Activated gamma-delta T cell treated with Interleukin-2 at 50 U/mL for 16 hours (primary cell): Measurements from ENCODE around the gene ACO1.
A peak's percentile ranks its signal among the peaks of the same experiment; 100 is the strongest.
"Not testable (repeated sequence)": the region's sequence is repeated elsewhere in the genome, so short reads cannot be mapped to it uniquely, and the experiment has no call there.

Experiments
- DNase-seq: peaks from one replicate; pipeline ENCODE4 v3.0.0-alpha.2; 2020

The ACO1 gene

DNA sequence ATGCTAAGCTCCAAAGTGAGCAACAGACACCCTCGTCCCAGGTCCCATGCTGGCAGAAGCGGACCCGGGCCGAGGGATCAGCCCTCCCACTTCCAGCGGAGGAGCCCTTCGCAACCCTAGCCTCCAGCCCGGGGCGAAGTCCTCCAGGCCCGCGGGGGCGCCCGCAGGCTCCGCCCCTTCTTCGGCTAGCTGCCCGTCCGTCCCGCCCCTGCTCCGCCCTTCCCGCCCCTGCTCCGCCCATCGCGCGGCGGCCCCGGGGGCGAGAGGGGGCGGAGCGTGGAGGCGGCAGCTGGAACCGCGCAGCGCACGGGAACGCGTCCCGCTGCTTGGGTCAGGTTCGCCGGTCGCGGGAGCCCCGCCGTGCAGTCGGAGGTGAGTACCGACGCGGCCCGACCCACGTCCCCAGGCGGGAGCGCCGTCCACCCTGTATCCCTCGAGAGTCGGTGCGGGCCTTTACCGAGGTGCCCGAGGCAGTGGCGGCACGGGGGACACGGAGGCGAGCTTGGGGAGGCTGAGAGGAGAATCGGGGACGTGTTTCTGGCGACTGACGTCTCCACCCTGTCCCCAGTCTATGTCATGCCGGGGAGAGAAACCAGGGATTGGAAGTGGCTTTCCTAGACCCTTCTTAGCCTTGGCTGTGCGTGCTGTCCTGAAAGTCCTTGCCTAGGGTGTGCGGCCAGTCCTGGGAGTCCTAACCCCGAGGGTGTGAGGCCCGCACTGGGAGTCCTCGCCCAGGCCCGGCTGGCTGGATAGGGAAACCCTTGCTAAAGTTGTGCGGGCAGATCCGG is at the start of gene ACO1:
TSS of gene ACO1 (plus strand) at position 280 of the 788 bp plus-strand sequence. CDS start 20,864 bp downstream, outside the sequence.
- DNase-seq = peak; percentile 87

DNA sequence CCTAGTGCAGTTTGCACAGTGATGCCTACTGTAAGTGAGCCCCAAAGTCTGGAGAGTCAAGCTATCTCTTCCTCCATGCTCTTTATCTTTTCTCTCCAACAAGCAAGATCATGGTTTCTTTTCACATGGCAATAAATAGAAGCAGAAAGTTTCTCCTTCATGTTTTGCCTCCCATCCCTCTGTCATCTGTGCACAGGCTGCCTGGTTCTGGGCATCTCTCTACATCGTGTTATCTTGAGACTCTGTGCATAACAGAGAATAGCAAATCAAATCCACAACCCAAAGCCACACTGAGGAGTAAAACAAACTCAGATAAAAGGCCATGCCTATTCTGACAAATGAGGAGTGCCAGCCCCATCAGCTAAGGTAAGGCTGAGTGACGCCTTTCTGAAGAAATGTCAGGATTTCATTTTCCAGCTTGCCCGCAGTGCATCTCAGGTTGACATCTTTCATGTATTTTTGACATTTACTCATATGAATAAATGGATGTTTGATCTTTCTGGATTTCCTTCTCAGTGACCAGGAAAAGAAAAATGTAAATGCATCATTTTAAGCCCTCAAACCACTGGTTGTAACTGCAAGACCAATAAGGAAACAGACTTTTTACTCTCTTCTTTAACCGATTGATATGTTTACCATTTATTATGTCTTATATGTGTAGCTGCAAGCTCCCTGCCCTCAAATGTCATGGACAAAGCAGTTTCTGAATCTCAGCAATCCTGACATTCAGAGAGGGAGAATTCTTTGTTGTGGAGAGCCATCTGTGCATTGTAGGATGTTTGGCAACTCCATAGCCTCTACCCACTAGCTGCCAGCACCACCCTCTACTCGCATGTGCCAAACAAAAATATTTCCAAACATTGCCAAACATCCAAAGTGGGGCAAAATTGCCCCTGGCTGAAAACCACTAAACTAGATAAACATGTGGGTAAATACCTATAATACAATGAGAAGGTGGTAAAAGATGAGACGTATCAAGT is 49.2 kb upstream of the ACO1 start:
- DNase-seq = no peak

DNA sequence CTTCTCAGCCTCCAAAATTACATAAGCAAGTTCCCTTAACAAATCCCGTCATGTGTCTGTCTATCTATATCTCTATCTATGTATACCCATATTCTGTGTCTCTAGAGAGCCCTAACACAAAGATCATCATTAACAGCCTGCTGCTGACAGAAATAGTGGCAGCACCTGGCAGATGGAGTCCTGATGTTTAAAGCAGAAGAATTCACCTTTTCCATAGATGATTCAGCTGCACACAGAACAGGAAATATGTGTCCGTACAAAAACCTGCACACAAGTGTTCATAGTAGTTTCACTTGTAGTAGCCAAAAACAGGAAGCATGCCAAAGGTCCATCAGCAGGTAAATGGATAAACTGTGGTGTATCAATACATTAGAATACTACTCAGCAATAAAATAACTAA is 45.0 kb upstream of the ACO1 start:
- no peak for DNase-seq

DNA sequence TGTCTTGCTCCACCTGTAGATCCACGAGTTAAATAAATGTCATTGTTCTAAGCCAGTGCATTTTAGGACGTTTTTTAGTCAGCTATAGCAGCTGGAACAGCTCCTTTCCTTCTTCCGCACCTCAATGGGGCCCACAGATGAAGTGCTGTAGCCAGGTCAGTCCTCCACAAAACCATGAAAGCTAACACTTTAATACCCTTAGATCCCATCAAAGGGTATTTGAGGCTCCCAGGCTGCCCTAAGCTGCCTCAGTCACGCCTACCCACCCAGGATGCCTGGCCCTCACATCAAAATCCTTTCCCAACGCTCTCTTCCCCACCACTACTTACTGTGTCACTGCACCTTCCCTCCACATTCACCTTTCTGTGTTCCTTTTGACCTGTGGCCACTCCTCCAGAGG is 44.1 kb upstream of the ACO1 start:
- DNase-seq = no peak

DNA sequence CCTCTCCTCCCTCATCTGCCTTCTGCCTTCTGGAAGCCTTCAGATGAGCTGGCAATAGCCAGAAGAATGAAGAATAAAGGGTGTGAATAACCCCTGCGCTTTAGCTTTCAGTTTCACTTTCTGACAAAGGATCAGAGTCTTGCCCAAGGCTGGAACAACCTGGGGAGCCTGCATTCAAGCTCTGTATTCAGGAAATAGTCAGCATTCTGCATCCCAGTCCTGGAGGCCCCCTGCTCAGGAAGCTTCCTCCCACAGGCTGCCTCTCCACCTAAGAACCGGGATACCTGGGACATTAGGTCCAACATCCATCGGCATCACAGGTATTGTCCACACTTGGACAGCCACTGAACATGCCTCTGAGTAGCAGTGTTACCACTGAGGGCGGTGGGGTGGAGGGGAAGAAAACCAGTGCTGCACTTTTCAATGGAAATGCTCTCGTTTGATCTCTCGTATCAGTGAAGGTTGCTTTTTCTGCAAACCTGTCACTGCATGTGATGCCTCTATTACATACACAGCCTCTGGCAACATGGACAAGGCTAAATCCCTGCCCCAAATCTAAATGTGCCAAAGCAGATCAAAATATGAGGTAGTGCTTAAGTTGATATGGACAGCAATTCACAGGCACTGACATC is 39.8 kb upstream of the ACO1 start:
- DNase-seq = no peak

DNA sequence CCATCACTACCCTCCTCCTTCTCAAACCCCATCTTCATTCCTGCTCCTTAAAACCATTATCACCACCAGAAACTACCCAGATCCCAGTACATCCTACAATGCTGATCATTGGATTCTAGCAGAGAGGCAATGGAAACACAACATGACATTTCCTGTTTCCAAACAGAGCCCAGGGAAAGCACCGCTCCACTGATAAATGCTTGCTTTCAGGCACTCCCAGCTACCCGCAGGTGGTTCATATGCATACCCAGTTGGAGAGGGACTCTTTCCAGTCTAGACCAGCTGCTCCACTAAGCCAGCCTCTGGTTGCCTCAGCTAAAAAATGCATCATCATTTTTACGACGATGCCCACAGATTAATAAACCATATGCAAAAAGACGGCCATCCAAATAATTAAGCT is 39.2 kb upstream of the ACO1 start:
- no peak for DNase-seq

DNA sequence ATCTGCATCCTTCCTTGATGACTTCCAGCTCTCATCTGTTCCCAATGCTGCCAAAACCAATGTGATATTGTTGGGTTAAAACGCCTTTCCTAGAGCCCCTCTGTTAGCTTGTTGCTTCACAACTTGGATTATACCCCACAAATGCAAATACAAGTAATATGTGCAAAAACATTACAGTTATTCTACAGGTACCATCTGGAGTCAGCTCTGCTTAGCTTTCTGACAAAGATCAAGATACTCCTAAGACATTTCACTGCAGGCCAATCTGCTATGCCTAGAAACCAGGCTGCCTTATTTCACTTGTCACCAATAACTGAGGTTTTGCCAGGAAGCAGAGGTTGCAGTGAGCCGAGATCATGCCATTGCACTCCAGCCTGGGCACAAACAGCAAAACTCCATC is 36.9 kb upstream of the ACO1 start:
- no peak for DNase-seq

DNA sequence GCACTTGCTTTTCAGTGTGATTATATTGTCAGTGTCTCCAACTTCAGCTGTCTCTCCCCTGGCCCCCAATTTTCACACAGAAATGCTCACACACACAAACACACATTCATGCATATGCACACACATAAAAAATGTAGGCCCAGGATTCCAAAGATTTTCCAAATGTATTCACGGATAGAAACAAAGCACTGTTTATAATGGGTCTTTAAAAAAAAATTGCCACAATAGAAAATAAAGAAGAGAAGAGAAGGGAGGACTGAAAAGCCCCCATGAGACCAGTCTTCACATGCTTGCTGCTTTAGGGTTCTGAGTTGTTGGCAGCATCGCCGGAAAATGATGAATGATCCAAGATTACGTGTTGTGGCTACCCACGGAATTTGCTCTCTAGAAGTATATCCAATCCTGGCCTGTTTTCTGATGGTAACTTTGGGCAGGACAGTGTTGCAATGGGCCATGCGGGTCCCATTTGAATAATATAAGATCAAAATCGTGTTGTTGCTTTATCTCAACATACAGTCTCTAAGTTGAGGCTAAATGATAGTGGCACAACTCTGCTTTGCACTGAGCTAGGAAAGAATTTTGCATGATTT is 36.2 kb upstream of the ACO1 start:
- no peak for DNase-seq

DNA sequence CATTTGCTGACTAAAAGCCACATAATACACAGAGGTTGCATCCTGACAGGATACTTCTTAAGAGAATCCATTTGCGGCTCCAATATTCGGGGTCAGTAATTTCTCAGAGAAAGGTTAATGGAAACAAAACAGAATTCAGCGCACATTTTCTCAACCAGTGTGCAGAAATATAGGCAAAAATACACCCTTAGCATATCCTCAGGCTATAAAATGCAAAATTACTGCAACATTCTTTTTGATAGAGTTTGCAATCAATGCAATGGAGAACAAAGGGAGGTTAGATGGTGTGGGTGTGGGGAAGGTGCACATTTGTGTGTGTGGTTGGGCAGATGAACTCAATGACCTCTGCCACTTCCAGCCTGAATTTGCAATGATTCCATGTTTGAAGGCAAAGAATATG is 35.4 kb upstream of the ACO1 start:
- DNase-seq = no peak

DNA sequence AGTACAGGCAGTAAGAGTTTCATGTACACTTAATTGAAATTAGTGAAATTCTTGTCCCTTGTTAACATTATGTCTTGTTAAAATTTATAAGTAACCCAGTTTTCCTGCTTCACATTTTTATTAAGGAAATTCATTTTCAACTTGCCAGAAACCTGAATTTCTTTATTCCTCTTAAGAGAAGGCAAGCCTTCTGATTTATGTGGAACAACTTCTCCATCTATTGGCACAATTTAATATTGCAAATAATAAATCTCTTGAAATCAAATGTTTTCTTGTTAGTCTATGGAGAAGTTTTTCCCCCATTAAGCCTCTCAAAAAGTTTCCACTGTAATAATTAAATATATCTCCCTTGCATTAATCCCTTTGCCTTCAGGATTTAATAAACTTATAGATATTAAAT is 33.8 kb upstream of the ACO1 start:
- no peak for DNase-seq

DNA sequence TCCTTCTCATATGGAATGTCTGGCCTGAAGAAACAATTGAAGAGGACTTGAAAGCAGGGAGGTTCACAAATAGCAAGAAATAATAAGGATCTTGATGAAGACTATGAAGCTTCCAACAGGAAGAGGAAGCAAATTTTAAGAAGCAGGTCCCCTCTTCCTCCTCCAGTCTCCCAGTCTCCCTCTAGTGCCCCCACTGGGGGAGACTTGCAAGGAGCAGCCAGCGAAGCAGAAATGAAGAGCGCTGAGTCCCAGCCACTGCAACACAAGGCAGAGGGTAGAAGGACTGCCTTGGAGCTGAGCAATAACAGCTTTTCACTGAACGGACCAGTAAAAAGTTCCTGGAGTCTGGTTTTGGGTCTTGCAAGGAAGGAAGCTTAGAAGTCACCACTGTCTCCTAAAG is 32.6 kb upstream of the ACO1 start:
- DNase-seq = no peak

DNA sequence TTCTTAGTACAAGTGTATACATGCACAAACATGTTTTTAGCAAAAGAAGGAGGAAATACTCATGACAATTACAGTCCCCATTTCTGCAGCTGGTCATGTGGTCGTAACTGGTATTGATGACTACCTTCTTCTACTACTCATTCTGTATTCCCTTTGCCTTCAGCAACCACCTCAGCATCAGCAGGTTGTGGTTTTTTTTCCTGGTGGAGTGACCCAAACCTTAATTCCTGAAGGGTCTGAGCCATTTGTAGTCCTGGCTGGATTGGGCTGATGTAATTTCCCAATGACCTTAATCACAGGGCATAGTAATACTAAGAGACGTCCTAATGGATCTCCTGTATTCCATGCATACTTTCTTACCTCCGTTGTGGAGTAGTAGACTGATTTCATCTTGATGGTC is 31.0 kb upstream of the ACO1 start:
- DNase-seq = not testable (repeated sequence)

DNA sequence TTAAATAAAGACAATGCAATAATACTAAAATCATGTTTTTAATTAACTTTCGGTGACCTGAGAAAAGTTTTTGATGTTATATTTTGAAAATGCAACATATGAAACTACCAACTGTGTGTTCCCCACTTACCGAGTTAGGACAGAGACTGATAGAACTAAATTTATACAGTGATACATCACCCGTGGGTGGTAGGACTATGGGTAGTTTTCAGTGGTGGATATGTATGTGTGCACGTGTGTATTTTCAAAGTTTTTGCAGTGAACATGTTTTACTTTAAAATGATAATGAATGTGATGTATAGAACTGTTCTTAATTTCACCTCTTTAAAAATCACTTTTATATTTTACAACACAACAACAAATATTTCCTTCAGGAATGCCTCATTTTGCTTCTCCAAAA is 25.0 kb upstream of the ACO1 start:
- no peak for DNase-seq

DNA sequence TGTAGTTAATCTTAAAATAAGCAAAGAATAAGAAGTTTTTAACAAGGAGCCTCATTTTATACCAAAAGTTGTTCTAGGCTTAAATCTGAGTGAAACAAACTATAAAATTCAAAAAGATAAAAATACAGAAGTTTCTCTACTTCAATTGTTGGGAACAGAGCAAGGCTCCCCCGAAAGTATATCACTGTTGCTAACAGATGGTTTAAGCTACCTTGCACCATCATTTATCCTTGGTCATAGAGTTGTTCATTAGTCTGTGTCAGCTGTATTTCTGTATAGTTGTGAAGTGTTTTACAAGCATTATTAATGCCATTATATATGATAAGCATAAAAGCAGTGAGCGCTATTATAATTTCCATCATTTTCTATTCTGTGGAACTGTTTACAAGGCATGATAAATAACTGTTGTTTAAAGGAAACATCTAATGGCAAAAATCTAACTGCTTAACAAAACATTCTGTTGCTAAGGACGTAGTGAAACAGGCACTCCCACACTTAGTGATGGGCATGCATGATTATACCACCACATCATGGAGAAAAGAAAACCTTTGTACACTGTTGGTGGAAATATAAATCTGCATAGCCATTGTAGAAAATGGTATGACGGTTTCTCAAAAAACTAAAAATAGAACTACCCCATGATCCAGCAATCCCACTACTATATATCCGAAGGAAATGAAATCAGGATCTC is 23.3 kb upstream of the ACO1 start:
- DNase-seq = no peak

DNA sequence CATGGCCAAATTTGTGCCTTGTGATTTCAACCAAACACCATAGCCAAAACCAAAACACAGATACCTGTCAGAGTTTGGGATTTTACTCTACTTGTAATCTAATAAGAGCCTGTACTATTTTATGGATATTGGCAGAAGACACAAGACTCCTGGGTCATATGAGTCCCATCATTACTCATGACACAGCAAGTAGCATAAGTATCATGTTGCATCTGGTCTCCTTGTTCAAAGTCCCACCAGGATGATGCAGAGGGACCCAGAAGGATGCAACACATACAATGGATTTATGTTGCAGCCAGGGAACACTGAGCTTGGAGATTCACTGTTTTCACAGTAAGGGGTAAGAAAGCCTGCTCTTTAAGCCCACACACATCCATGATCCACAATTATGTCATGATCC is 13.2 kb upstream of the ACO1 start:
- DNase-seq = no peak

DNA sequence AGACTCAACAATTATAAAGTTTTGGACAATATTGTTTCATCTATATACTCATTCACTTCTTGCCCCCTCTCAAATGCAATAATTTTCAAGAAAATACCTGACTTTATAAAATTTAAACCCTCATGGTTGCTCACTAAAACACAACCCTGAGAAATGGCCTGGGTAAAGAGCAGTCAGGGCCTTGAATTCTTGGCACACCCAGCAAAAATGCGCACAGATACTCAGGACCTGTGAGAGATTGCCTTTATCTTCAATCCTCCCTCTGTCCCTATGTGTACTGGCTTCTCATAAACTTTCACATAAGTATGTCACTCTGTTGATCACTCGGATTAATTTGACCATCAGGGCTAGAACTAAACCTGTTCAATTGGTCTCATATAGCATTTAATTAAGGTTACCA is 12.8 kb upstream of the ACO1 start:
- no peak for DNase-seq

DNA sequence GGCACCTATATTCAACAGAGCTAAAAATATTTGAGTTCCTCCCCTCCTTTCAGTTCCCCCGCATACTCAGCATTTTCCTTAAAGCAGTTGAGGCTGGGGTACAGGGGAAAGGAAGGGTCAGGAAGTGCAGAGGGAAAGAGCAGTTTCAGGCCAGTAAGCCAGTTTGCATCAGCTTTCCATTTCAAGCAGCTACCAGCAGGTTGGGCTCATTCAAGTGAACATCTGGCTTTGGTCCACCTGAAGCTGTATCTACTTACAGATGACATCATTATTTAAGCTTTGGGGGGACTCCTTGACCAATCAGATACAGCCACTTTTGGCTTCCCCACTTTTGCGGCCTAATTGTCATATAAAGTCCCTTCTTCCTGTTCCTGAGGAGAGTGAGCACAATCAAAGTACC is 8.2 kb upstream of the ACO1 start:
- no peak for DNase-seq

DNA sequence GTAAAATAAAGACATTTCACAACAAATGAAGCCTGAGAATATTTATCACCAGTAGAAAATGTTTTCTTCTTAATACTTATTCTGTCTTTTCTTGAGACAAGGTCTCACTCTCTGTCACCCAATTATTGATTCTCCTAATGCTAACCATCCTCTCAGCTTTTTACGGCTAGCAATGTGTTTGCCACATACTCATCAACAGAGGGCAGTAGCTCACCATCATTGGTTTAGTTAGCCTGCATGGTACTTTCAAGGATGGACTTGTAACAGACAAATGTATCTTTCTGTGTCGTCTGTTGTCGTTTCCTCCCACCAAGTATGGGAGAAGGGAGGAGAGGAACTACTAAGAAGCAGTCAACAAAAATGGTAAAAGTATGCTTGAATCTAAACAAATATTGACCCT is 5.9 kb upstream of the ACO1 start:
- DNase-seq = peak; percentile 22

DNA sequence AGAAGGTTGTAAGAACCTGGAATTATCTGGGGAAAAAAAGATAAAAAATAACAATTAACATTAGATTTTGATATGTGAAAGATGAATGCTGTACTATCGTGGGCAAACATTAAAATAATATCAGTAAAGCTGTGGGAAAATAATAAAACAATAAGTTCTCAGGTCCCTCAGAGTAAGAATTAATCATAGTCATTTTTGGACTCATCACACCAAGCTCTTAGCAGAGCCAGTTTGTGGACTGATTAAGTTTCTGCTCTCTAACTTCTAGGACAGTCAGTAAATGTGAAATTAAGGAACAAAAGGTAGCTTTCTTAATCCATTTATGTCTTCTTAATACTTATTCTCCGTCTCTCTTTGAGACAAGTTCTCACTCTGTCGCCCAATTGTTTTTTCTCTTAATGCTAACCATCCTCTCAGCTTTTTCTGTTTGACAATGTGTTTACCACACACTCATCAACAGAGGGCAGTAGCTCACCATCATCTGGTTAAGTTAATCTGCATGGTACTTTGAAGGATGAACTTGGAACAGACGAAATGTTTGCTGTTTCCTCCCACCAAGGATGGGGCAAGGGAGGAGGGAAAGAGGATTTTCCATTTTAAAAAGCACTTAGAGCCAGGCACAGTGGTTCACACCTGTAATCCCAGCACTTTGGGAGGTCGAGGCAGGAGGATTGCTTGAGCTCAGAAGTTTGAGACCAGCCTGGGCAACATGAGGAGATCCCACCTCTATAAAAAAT is 5.3 kb upstream of the ACO1 start:
- peak; percentile 56 for DNase-seq

DNA sequence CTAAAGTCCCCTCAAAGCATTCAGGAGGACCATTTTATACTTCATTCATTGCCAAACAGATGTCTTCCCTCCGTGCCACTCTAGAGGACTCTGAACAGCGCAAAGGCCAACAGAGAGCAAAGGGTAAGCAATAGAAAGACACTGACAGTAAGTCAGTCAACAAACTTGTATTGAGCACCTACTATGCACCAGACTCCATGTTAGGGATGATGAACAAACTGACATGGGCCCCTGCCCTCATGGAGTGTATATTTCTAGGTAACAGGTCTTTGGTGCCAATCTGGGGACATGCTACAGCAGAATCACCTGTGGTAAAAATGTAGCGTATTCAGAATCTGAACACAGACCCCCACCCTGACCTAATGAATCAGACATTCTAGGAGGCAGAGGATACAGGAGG is 3.5 kb upstream of the ACO1 start:
- no peak for DNase-seq

DNA sequence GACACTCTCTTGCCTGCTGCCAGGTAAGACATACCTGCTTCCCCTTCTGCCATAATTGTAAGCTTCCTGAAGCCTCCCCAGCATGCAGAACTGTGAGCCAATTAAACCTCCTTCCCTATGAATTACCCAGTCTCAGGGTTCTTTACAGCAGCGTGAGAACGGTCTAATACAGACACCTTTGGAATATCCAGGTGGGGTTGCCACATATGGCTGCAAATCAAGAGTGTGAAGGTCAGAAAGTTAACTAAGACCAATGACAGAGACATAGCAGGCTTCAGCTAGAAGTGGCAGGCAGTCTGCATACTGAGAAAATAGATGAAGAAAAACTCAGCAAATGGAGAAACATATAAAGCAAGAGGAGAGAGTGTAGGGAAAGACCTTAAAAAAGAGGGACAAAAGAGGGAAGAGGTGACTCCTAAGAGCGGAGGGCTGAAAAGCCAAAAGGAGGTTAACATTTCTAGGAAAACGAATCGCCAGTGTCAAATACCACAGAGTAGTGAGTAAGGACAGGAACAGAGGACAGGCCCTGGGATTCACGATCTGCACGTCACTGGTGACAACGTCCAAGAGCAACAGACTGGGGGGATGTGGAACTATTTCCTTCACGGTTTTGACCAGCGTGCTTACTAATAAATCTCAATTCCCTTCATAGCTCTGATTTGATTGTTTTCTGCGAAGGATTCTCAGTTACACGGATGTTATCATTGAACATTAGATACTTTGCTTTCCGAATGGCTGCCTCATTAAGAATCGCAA is 1.7 kb upstream of the ACO1 start:
- DNase-seq = no peak
